ENCODE results near the gene TNFSF13B.

GRCh38 chr13:108313382-108313781 lies 43.9 kb downstream of the TNFSF13B start:
- TF ChIP-seq CTCF (IDR thresholded peaks at IDR 0.05) = no peak
- no peak for TF ChIP-seq POLR2A (IDR thresholded peaks at IDR 0.05)

All from body of pancreas (tissue), 4 donors.